HL-60 (cell line): ENCODE results near the gene USP10.

ENCODE experiments used
- CTCF ChIP-seq: IDR thresholded peaks from one replicate; pipeline ENCODE4 v1.5.1; 2011; ENCODE audit warnings: low read length, control low read depth, inconsistent platforms; ENCODE audit not compliant: insufficient read depth
- GABPA ChIP-seq: IDR thresholded peaks from 2 replicates; pipeline ENCODE4 v1.6.1; 2012; ENCODE audit warnings: low read depth
- POLR2AphosphoS5 ChIP-seq: IDR thresholded peaks from 2 replicates; pipeline ENCODE4 v1.6.1; 2012; ENCODE audit warnings: low read depth
- REST ChIP-seq: IDR thresholded peaks from 2 replicates; pipeline ENCODE4 v1.6.1; 2012; ENCODE audit warnings: low read depth; ENCODE audit not compliant: insufficient replicate concordance

GRCh38 chr16:84706856-84707255 is 7.1 kb downstream of the USP10 start:
- TF ChIP-seq CTCF, result no peak
- TF ChIP-seq POLR2AphosphoS5, result no peak
- TF ChIP-seq REST, result no peak
- TF ChIP-seq GABPA, result no peak
